GM06990 (cell line): ENCODE results near the gene DIP2B.

Experiments
- DNase-seq: peaks from one replicate; pipeline ENCODE4 v3.0.0-alpha.2; 2011; ENCODE audit not compliant: insufficient read length; ENCODE audit errors: extremely low read depth
- H3K27me3 ChIP-seq: replicated peaks from 2 replicates; pipeline ENCODE4 v1.6.0; 2011; ENCODE audit warnings: low read length; ENCODE audit not compliant: control insufficient read depth, insufficient read depth
- H3K36me3 ChIP-seq: 2 replicates; pipeline ENCODE4 v1.5.1; 2011; ENCODE audit warnings: low read length; ENCODE audit not compliant: control insufficient read depth, insufficient read depth
- H3K4me3 ChIP-seq: replicated peaks from 2 replicates; pipeline ENCODE4 v1.5.1; 2011; ENCODE audit warnings: low read depth, mild to moderate bottlenecking, control low read depth, low read length
- CTCF ChIP-seq: IDR thresholded peaks from 2 replicates; pipeline ENCODE4 v1.5.1; 2011; ENCODE audit warnings: low read length, control low read depth, mild to moderate bottlenecking, inconsistent platforms; ENCODE audit not compliant: insufficient read depth, poor library complexity, severe bottlenecking

Gene DIP2B

GRCh38 chr12:50533203-50533584, 28.4 kb downstream of the DIP2B start:
- DNase-seq: no peak

GRCh38 chr12:50533971-50534370, 29.2 kb downstream of the DIP2B start:
- Histone ChIP-seq H3K36me3 (no peaks in the 10 kb centered on the region; the same call in 1 of the 2 replicates), H3K4me3 (no peak overlapping the region), H3K27me3 (no peaks in the 10 kb centered on the region)
- TF ChIP-seq CTCF: no peak
- DNase-seq: no peak

More at GRCh38 chr12:50533203-50533584, 28.4 kb downstream of the DIP2B start:
- H3K4me3 ChIP-seq: no peak overlapping the region; the same call in 1 of the 2 replicates
- TF ChIP-seq CTCF: no peak
- no peaks in the 10 kb centered on the region; the same call in 1 of the 2 replicates for H3K36me3 ChIP-seq
- H3K27me3 ChIP-seq: no peaks in the 10 kb centered on the region

- Histone ChIP-seq H3K36me3 (no peaks in the 10 kb centered on the region; the same call in 1 of the 2 replicates), H3K4me3 (no peak overlapping the region), H3K27me3 (no peaks in the 10 kb centered on the region)
- DNase-seq: no peak
- no peak for TF ChIP-seq CTCF
These were observed 32.2 kb downstream of the DIP2B start for GRCh38 chr12:50536831-50537537.

DNA sequence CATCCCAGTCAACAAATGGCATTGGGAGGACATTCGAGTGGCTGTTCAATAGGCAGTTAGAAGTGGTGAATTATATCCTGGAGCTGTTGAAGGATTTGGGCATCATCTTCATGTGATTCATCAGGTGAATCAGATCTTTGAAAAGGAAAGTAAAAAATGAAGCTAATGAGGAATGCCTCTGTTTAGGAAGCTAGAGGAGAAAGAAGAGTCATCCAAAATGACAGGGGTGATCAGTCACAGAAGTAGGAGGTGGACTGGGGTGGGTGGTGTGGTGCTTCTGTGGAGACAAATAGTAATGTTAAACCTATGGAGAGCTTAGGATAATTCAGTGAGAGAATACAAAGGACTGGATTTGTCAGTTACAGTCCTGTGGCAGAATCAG, 32.7 kb downstream of the DIP2B start:
- no peak for TF ChIP-seq CTCF
- Histone ChIP-seq H3K27me3 (no peaks in the 10 kb centered on the region), H3K4me3 (no peak overlapping the region), H3K36me3 (no peaks in the 10 kb centered on the region)
- no peak for DNase-seq

DNA sequence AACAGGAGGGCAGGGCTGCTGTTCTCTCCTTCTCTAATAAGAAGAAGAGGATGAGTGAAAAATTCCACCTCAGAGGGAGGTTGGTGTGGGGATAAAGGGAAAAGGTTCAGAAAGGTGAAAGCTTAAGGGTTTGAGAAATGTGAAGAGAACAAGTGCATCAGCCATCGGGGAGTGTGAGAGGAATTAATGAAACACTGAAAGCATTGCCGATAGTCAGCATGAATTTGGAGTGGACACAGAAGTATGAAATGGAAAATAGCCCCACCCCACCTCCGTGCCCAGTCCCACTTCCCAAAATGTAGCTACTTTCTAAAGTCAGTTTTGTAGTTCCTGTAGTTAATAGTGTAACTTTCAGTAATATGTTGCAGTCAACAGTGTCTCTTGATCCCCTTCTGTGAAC, 33.4 kb downstream of the DIP2B start:
- Histone ChIP-seq H3K36me3 (no peaks in the 10 kb centered on the region), H3K4me3 (no peak overlapping the region)
- no peak for TF ChIP-seq CTCF

More for the DNA sequence above, 33.4 kb downstream of the DIP2B start:
- no peaks in the 10 kb centered on the region for H3K27me3 ChIP-seq
- no peak for DNase-seq
